ENCODE results near the gene BSDC1. TPM values are rescaled to one million over a fixed set of nuclear protein-coding genes. Genes with fewer than 3 reads are reported as not detected.
A peak's percentile ranks its signal among the peaks of the same experiment; 100 is the strongest.

The BSDC1 gene
- total and polyA plus RNA-seq, 2 of the 13 experiments (the other 11 are each of a cell fraction or from before 2014, with no cell fraction given) = 40.3 to 64.2 TPM

DNA sequence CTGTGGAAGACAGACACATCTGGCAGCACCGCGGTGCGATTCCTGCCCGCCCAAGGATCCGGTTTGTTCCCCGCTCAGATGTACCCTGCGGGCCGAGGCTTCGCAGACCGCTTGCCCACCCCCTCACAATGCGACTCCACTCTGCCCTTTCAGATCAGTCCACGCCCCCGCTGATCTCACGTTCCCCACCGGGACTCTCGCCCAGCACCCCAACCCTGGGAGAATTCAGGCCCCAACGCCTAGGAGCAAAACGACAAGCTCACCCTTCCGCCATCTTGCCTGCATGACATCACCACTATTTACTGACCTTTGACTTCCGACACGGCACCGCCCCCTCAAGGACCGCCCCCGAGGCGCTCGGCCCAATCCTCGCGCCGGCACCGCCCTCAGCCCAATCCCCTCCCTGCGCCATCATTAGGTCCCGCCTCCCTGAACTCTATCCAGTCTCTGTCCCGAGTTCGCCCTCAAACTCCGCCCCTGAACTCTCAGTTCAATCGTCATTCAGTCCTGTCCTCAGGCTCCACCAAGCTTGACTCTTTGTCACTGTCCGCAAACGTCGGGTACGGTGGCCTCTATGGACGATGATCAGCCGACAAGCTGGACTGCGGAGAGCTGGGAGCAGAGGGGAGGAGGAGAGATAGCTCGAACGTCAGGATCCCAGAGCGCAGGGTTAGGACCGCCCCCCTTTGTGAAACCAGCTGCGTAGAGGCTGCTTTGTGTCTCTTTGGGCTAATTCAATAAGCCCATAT, at the start of gene BSDC1 (continued):
- TF ChIP-seq ZNF563 (CRISPR knock-in tag; IDR thresholded peaks at IDR 0.05) = peak; percentile 81; the same call in 1 of the 2 replicates
- 0 out of 2 replicates have a peak, but pooled peaks have one; percentile 48 for TF ChIP-seq HNRNPL (IDR thresholded peaks at IDR 0.05; ENCODE audit: low read depth, low read length)
- TF ChIP-seq DNMT3B (CRISPR knock-in tag; conservative IDR thresholded peaks at IDR 0.05) = peak; percentile 66; the same call in 1 of the 2 replicates
- peak; percentile 60; the same call in 1 of the 2 replicates for TF ChIP-seq ZNF747 (CRISPR knock-in tag; IDR thresholded peaks at IDR 0.05; ENCODE audit: borderline replicate concordance)
- TF ChIP-seq RBFOX2 (IDR thresholded peaks at IDR 0.05; ENCODE audit: low read depth, low read length) = peak; percentile 59
- 0 out of 2 replicates have a peak, but pooled peaks have one; percentile 56 for TF ChIP-seq WIZ (CRISPR knock-in tag; IDR thresholded peaks at IDR 0.05)
- peak; percentile 100 for TF ChIP-seq ZNF317 (CRISPR knock-in tag; IDR thresholded peaks at IDR 0.05)
- TF ChIP-seq DMAP1 (CRISPR knock-in tag; IDR thresholded peaks at IDR 0.05) = peak; percentile 82
- TF ChIP-seq RBM39 (IDR thresholded peaks at IDR 0.05; ENCODE audit: low read depth, low read length, poor library complexity, severe bottlenecking) = peak; percentile 40
- peak; percentile 22; the same call in 1 of the 2 replicates for TF ChIP-seq AHR (CRISPR knock-in tag; IDR thresholded peaks at IDR 0.05)
- TF ChIP-seq ZNF766 (CRISPR knock-in tag; IDR thresholded peaks at IDR 0.05; ENCODE audit: borderline replicate concordance) = no peak; the same call in 1 of the 2 replicates
- TF ChIP-seq THAP9 (CRISPR knock-in tag; IDR thresholded peaks at IDR 0.05; ENCODE audit: borderline replicate concordance) = peak; percentile 82
- peak; percentile 22 for TF ChIP-seq HNRNPH1 (optimal IDR thresholded peaks at IDR 0.05; ENCODE audit: low read depth, low read length)
- peak; percentile 78 for TF ChIP-seq FOXK2 (IDR thresholded peaks at IDR 0.05)
- TF ChIP-seq, protein P1, sequence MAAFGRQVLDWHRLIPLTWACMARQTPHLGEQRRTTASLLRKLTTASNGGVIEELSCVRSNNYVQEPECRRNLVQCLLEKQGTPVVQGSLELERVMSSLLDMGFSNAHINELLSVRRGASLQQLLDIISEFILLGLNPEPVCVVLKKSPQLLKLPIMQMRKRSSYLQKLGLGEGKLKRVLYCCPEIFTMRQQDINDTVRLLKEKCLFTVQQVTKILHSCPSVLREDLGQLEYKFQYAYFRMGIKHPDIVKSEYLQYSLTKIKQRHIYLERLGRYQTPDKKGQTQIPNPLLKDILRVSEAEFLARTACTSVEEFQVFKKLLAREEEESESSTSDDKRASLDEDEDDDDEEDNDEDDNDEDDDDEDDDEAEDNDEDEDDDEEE (CRISPR knock-in tag; IDR thresholded peaks at IDR 0.05) = no peak
- peak; percentile 51; the same call in 1 of the 2 replicates for TF ChIP-seq ZKSCAN8 (CRISPR knock-in tag; IDR thresholded peaks at IDR 0.05; ENCODE audit: borderline replicate concordance)
- 0 out of 2 replicates have a peak, but pooled peaks have one; percentile 26 for TF ChIP-seq MED13 (CRISPR knock-in tag; IDR thresholded peaks at IDR 0.05)
- TF ChIP-seq ZNF878 (CRISPR knock-in tag; IDR thresholded peaks at IDR 0.05) = peak; percentile 85
- TF ChIP-seq ELF3 (CRISPR knock-in tag; IDR thresholded peaks at IDR 0.05) = no peak; the same call in none of the 2 replicates
- TF ChIP-seq, protein P2, sequence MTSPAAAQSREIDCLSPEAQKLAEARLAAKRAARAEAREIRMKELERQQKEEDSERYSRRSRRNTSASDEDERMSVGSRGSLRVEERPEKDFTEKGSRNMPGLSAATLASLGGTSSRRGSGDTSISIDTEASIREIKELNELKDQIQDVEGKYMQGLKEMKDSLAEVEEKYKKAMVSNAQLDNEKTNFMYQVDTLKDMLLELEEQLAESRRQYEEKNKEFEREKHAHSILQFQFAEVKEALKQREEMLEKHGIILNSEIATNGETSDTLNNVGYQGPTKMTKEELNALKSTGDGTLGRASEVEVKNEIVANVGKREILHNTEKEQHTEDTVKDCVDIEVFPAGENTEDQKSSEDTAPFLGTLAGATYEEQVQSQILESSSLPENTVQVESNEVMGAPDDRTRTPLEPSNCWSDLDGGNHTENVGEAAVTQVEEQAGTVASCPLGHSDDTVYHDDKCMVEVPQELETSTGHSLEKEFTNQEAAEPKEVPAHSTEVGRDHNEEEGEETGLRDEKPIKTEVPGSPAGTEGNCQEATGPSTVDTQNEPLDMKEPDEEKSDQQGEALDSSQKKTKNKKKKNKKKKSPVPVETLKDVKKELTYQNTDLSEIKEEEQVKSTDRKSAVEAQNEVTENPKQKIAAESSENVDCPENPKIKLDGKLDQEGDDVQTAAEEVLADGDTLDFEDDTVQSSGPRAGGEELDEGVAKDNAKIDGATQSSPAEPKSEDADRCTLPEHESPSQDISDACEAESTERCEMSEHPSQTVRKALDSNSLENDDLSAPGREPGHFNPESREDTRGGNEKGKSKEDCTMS (CRISPR knock-in tag; conservative IDR thresholded peaks at IDR 0.05) = no peak
- TF ChIP-seq CREM (IDR thresholded peaks at IDR 0.05) = peak; percentile 70
- TF ChIP-seq CREM (CRISPR knock-in tag; IDR thresholded peaks at IDR 0.05) = no peak
- peak; percentile 44 for TF ChIP-seq NCOA2 (CRISPR knock-in tag; IDR thresholded peaks at IDR 0.05)

All from HepG2 (cell line).